OCI-LY7 (cell line): ENCODE results near the gene LRRC4B. TPM values are rescaled to one million over a fixed set of nuclear protein-coding genes. Genes with fewer than 3 reads are reported as not detected.

Source experiments
- BruUV-seq: library from RNA; stranded (reverse); fragments of 400-500 nt; replicated peaks from 2 replicates; lab custom pipeline; 2021; lab: Mats Ljungman, UMichigan
- CTCF ChIA-PET: fragments of 300-600 bp; sonication (Branson Sonifier 250); formaldehyde crosslinking; loops from one replicate; lab custom pipeline; 2022; ENCODE audit warnings: antibody characterized with exemption; ENCODE audit not compliant: unreplicated experiment; lab: Charles Lee
- POLR2A ChIA-PET: fragments of 300-600 bp; sonication (Branson Sonifier 250); formaldehyde crosslinking; loops from one replicate; lab custom pipeline; 2022; ENCODE audit warnings: antibody characterized with exemption; lab: Charles Lee
- DNase-seq: peaks from one replicate; pipeline ENCODE4 v3.0.0-alpha.2; 2015; ENCODE audit warnings: low spot score
- H2AFZ ChIP-seq: fragments of 200-600 bp; sonication (generic), shearing (Covaris generic); 2 replicates; pipeline ENCODE4 v1.6.1; 2014; ENCODE audit warnings: mild to moderate bottlenecking, antibody characterized with exemption, low read length, moderate library complexity
- H3K27ac ChIP-seq: fragments of 200-600 bp; sonication (generic); 2 replicates; pipeline ENCODE4 v1.5.1; 2014; ENCODE audit warnings: mixed run types, low read depth, mild to moderate bottlenecking, moderate library complexity, low read length, inconsistent platforms; ENCODE audit not compliant: poor library complexity, severe bottlenecking
- H3K36me3 ChIP-seq: fragments of 200-600 bp; sonication (generic); 2 replicates; pipeline ENCODE4 v1.6.1; 2014; ENCODE audit warnings: mild to moderate bottlenecking, antibody characterized with exemption, low read length, moderate library complexity, mixed read lengths; ENCODE audit not compliant: insufficient read depth
- H3K4me1 ChIP-seq: fragments of 200-600 bp; sonication (generic); 2 replicates; pipeline ENCODE4 v1.5.1; 2014; ENCODE audit warnings: mild to moderate bottlenecking, low read length; ENCODE audit not compliant: insufficient read depth, poor library complexity, severe bottlenecking
- H3K4me2 ChIP-seq: fragments of 200-600 bp; sonication (generic); 2 replicates; pipeline ENCODE4 v1.6.1; 2014; ENCODE audit warnings: mild to moderate bottlenecking, low read length
- H3K4me3 ChIP-seq: fragments of 200-600 bp; sonication (generic); 2 replicates; pipeline ENCODE4 v1.5.1; 2014; ENCODE audit warnings: mild to moderate bottlenecking, low read depth, low read length; ENCODE audit not compliant: poor library complexity, severe bottlenecking
- H3K79me2 ChIP-seq: fragments of 200-600 bp; sonication (generic); 2 replicates; pipeline ENCODE4 v1.6.1; 2016; ENCODE audit warnings: low read depth, mild to moderate bottlenecking, low read length, moderate library complexity, mixed read lengths; ENCODE audit not compliant: insufficient read depth
- H3K9me2 ChIP-seq: fragments of 200-600 bp; sonication (generic); 2 replicates; pipeline ENCODE4 v1.6.1; 2016; ENCODE audit warnings: mild to moderate bottlenecking, low read length, mixed read lengths; ENCODE audit not compliant: insufficient read depth
- H3K9me3 ChIP-seq: fragments of 200-600 bp; sonication (generic); 2 replicates; pipeline ENCODE4 v1.6.1; 2014; ENCODE audit warnings: mild to moderate bottlenecking, mixed run types, low read length, mixed read lengths
- H4K20me1 ChIP-seq: fragments of 200-600 bp; sonication (generic); 2 replicates; pipeline ENCODE4 v1.6.1; 2014; ENCODE audit warnings: mild to moderate bottlenecking, antibody characterized with exemption, low read length, moderate library complexity, mixed read lengths; ENCODE audit not compliant: insufficient read depth
- CTCF ChIP-seq: fragments of 200-600 bp; sonication (generic); conservative IDR thresholded peaks from 2 replicates; pipeline ENCODE4 v1.5.1; 2014; ENCODE audit warnings: mild to moderate bottlenecking, antibody characterized with exemption, low read length, moderate library complexity, mixed read lengths
- EZH2phosphoT487 ChIP-seq: fragments of 200-600 bp; sonication (generic); IDR thresholded peaks from 2 replicates; pipeline ENCODE4 v1.6.1; 2018; ENCODE audit warnings: low read depth, borderline replicate concordance, mild to moderate bottlenecking, mixed run types, antibody characterized with exemption, low read length, moderate library complexity, mixed read lengths
- intact Hi-C: fragments of 100-400 bp; cut with micrococcal nuclease; formaldehyde crosslinking; loops from one replicate; pipeline ENCODE4 v1.10.0; 2022; ENCODE audit not compliant: unreplicated experiment
- total RNA-seq, 2 experiments: library from RNA; depleted of rRNA in 1 of 2; stranded (reverse); fragments of >200 nt in 1 of 2; shearing (Covaris generic) in 1 of 2; gene quantifications; 2 replicates each; pipeline ENCODE4 v1.2.3, GENCODE V29; 2014 to 2022

LRRC4B gene
- total RNA-seq, 2 experiments from 2014 or later, result 0.29 TPM; not detected in 1

- Histone ChIP-seq H3K4me2 (no peak overlapping the region), H3K4me3 (no peak overlapping the region), H3K9me2 (no peaks in the 10 kb centered on the region), H3K27ac (no peak overlapping the region), H3K9me3 (peaks cover 12% of the 10 kb centered on the region), H2AFZ (no peak overlapping the region), H4K20me1 (no peaks in the 10 kb centered on the region), H3K36me3 (peaks cover 66% of the 10 kb centered on the region), H3K79me2 (peaks cover 22% of the 10 kb centered on the region), H3K4me1 (peaks cover 10% of the 10 kb centered on the region)
- peak; percentile 23 for DNase-seq
- TF ChIP-seq EZH2phosphoT487 (no peak), CTCF (peak; percentile 74)
- intact Hi-C loops, result no loop called here
- no TSS peak for BruUV-seq
- CTCF ChIA-PET, result no interaction called here
- POLR2A ChIA-PET, result no interaction called here
These were observed 89.1 kb downstream of the LRRC4B start for GRCh38 chr19:50478901-50479715.

- TF ChIP-seq EZH2phosphoT487, result no peak
- TF ChIP-seq CTCF, result no peak
- POLR2A ChIA-PET, result no interaction called here
- intact Hi-C loops, result no loop called here
These were observed 90.3 kb downstream of the LRRC4B start for GRCh38 chr19:50477751-50478515.

GRCh38 chr19:50476907-50477238, 91.4 kb downstream of the LRRC4B start:
- H3K4me2 ChIP-seq, result peak overlapping the region; percentile 77
- H3K4me1 ChIP-seq, result peaks cover 10% of the 10 kb centered on the region
- ChIA-PET CTCF (no interaction called here), POLR2A (no interaction called here)
- H3K9me3 ChIP-seq, result peaks cover 12% of the 10 kb centered on the region
- intact Hi-C loops, result no loop called here
- H4K20me1 ChIP-seq, result no peaks in the 10 kb centered on the region
- H3K9me2 ChIP-seq, result no peaks in the 10 kb centered on the region
- no peak for TF ChIP-seq CTCF
- no peak for TF ChIP-seq EZH2phosphoT487
- peaks cover 22% of the 10 kb centered on the region for H3K79me2 ChIP-seq
- peak overlapping the region; percentile 98 for H3K4me3 ChIP-seq
- H3K36me3 ChIP-seq, result peaks cover 47% of the 10 kb centered on the region
- H3K27ac ChIP-seq, result peak overlapping the region; percentile 73
- DNase-seq, result no peak
- peak overlapping the region; percentile 78; the same call in 1 of the 2 replicates for H2AFZ ChIP-seq
- no TSS peak for BruUV-seq

More at GRCh38 chr19:50477751-50478515, 90.3 kb downstream of the LRRC4B start:
- Histone ChIP-seq H2AFZ (no peak overlapping the region), H3K4me2 (peak overlapping the region; percentile 77), H3K9me2 (no peaks in the 10 kb centered on the region), H3K4me3 (peak overlapping the region; percentile 98), H3K9me3 (peaks cover 12% of the 10 kb centered on the region), H3K4me1 (peaks cover 10% of the 10 kb centered on the region), H3K79me2 (peaks cover 22% of the 10 kb centered on the region), H3K36me3 (peaks cover 55% of the 10 kb centered on the region), H3K27ac (no peak overlapping the region), H4K20me1 (no peaks in the 10 kb centered on the region)
- no TSS peak for BruUV-seq
- DNase-seq, result no peak
- CTCF ChIA-PET, result no interaction called here
